DMS53 treated with DMSO at 0.1 percent for 48 hours (cell line): Measurements from ENCODE around the gene LONRF3.

Source experiments
- DNase-seq: peaks from one replicate; lab custom pipeline; 2025; ENCODE audit not compliant: unreplicated experiment; lab: John Stamatoyannopoulos, UW

The LONRF3 gene

DNA sequence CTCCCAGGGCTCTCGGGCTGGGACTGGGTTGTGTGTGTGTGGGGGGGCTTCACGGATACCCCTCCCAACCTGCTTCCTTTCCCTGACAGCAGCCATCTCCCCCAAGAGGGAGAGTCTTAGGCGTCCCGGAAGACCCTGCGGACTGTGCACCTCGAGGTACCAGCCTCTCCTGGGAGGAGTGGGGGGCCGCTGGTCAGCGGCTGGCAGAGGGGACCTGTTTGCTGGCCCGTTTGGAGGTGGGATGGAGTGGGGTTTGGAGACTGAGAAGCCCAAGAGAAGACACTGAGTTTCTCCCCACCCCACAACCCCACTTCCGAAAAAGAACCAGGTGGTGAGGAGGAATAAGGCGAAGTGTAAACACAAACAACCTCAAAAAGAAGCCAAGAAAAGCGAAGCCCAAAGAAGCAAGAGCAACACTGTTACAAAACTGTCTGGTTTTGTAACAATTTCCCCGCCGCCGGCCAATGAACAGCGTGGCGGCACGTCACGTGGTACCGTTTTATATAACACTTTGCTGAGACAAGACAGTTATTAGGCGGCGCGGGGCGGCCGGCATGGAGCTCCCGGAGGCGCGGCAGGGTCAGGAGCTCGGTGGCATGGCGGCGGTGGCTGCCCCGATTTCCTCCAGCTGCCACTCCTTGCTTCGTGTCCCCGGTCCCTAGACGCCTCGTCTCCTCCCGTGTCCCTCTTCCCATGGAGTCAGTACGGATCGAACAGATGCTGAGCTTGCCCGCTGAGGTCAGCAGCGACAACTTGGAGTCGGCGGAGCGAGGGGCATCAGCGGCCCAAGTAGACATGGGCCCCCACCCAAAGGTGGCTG is at the start of gene LONRF3:
TSS of gene LONRF3 (plus strand) at position 531 of the 820 bp plus-strand sequence. CDS start at position 694, 163 bp downstream.
- peak; percentile 31 for DNase-seq

DNA sequence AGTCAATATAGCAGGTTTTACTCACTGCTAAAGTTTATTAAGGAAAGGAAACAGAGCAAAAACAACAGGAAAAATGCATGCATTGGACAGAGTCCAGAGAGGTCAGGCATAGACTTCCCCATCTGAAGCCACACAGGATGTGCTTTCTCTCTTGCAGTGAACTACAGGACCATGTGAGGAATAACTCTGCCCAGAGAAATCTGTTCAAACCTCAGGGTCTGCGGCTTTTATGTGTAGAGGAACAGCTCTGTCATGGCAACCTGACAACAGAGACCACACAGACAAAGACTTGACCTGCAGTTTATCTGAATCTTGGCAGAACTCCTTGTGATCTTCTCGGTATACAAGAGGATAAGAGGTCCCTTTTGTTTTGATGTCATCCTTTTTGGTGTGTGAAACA is 46.3 kb upstream of the LONRF3 start:
- DNase-seq: no peak

DNA sequence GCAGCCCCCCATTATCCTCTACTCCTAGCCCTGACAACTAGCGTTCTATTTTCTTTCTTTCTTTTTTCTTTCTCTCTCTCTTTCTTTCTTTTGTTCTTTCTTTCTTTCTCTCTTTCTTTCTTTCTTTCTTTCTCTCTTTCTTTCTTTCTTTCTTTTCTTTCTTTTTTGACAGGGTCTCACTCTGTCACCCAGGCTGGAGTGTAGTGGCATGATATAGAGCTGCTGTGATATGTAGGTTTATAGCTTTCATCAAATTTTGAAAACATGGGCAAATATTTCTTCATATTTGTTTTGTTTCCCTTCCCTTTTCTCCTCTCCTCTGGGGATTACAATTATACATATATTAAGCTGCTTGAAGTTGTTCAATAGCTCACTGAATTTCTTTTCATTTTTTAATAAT is 39.1 kb upstream of the LONRF3 start:
- no peak for DNase-seq

- no peak for DNase-seq
Measured at GRCh38 chrX:118941147-118941546, 33.3 kb upstream of the LONRF3 start.

DNA sequence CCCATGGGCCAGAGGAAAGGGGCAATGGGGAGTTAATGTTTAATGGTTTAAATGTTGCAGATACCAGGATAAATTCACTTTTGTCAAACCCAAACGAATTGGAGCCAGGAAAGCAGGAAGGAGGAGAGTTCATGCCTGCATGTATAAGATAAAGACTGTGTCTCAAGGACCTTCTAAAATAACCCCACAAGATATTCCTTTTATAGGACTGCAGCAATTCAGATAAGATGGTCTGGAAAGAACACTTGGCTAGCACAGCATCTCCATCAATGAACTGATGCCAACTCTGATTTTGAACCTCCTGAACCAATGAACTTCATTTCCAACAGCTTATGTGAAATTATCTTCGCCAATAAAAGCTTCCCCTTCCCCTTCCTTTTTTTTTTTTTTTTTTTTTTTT is 31.3 kb upstream of the LONRF3 start:
- DNase-seq: no peak

DNA sequence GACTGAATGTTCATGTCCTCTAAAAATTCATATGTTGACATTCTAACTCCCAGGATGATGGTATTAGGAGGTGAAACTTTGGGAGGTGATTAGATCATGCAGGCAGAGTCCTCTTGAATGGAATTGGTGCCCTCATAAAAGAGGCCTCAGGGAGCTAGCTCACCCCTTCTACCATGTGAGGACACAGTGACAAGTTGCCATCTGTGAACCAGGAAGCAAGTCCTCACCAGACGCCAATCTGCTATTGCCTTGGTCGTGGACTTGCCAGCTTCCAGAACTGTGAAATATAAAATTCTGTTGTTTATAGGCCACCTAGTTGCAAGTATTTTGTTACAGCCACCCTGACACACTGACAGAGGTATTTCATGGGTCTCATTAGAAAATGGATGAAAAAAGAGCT is 28.5 kb upstream of the LONRF3 start:
- DNase-seq: no peak

GRCh38 chrX:118948270-118948669 is 26.1 kb upstream of the LONRF3 start:
- no peak for DNase-seq

GRCh38 chrX:118961866-118962560 is 12.4 kb upstream of the LONRF3 start:
- DNase-seq: no peak

- DNase-seq: no peak
Measured at GRCh38 chrX:118963159-118963558, 11.3 kb upstream of the LONRF3 start.

GRCh38 chrX:118964252-118964651 is 10.2 kb upstream of the LONRF3 start:
- no peak for DNase-seq

- no peak for DNase-seq
Measured at GRCh38 chrX:118965395-118965794, 9.0 kb upstream of the LONRF3 start.

DNA sequence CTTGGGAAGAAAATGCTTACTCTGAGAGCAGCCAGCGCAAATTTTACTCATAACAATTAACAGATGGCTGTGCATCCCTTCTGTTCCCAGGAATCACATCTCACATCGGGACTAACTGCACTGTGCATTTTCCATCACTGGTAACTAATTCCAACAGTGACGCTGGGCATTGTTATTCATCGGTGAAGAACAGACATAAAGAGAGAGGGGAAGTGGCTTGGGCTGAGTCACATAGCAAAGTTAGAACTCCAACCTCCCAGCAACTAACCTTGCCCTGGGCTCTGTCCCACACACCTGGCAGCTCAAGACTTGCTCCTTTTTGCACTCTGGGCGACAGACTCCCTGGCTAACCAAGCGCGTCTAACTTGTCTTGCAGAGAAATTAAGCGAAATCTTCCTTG is 6.4 kb upstream of the LONRF3 start:
- DNase-seq: no peak

- peak; percentile 22 for DNase-seq
Measured at GRCh38 chrX:118971552-118971951, 2.9 kb upstream of the LONRF3 start.

GRCh38 chrX:118973389-118974087 is 880 bp upstream of the LONRF3 start:
- DNase-seq: no peak

DNA sequence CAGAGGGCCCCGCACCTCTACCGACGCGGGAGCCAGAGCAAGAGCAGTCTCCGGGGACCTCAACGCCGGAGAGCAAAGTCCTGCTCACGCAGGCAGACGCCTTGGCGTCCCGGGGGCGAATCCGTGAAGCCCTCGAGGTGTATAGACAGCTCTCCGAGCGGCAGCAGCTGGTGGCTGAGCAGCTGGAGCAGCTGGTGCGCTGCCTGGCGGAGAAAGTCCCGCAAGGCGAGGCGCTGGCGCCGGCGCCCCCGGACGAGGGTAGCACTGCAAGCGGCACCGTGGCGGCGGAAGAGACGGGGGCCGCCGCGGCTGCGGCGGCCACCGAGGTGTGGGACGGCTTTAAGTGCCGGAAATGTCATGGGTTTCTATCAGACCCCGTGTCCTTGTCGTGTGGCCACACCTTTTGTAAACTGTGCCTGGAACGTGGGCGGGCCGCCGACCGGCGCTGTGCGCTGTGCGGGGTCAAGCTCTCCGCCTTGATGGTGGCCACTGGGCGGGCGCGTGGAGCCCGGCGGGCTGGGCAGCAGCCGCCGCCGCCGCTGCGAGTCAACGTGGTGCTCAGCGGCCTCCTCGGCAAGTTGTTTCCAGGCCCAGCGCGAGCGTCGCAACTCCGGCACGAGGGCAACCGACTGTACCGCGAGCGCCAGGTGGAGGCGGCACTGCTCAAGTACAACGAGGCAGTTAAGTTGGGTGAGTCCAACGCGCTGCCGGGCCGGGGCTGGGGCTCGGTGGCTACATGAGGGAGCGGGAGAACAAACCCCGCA is 672 bp downstream of the LONRF3 start:
- peak; percentile 50 for DNase-seq

DNA sequence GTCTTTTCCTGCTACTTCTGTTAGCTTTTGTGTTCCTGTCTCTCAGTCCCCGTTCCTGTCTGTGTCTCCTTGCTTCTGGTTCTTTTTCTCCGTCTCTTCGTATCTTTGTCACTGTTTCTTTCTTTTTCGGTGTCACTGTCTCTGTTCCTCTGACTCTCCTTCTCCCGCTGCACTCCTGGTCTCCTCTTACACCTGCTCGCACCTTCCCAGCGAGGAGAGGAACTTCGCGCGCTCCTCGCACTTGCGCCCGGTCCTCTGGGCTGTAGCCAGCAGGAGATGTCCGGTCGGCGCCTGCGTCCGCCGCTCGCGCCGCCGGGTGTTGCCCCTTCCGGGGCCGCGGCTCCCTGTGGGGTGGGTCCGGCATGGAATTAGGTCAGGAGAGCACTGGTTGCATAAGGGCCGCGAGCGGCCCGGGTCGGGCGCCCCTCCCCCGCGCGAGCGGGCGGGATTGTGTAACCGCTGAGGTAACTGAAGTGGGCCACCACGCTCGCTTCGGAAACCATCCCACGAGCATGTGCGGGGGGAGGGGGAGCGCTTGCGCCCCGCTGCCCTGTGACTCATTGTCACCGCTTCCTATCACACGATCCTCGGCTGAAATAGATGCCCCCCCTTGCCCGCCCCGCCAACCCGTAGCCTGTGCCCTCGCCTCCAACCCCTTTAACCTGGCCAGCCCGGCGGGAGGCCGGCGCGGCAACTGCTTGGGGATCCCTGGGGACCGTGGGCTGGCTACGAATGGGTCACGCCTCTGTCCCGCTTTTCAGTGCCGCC is 1.6 kb downstream of the LONRF3 start:
- peak; percentile 36 for DNase-seq

DNA sequence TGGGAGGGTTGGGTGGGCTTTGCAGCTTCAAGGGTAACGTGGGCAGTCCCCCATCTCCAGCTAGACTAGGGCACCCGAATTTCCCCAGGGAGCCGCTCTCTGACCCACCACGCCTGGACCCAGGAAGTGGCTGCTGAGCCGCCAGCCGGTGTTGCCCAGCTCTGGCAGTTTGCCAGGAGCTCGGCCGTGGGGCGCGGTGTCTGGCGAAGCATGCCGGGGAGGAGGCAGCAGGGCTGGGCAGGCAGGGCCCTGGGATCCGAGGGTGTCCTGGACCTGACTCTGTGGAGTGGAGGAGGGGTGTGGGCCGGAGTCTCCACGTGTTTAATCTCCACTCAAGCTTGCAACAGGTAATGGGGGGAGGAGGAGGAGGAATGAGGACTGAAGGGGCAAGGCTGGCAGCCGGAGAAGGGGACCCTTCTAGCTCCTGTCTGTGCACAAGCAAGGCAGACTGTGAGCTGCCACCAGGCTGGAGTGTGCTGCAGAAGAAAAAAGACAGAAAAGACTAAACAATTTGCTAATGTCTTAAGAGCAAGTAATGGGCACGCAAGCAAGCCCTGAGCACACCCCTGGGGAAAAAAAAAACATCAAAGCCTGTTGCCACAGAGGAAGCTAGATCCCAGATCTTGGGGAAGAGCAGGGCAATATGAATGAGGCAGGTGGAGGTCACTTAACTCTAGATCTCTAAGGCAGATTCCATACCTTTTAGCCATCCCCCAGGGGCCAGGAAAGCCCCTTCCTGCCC is 2.4 kb downstream of the LONRF3 start:
- DNase-seq: peak; percentile 30

DNA sequence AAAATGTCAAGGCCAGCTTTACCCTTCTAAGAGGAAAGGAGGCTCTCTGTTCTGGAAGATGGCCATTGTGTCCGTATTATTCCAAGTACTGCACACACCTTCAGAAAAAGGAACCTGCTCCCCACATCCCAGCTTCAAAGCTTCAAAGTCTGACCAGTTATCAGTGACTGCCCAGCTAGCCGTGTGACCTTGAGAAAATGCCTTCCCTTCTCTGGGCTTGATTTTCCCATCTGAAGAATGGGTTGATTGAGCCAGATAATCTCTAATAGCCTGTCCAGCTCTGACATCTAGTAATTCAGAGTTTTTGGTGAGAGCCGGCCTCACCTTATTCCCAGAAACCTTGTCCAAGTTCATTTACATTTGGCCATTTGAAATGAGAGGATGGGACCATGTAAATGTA is 3.0 kb downstream of the LONRF3 start:
- no peak for DNase-seq

GRCh38 chrX:118978451-118978850 is 4.0 kb downstream of the LONRF3 start:
- no peak for DNase-seq

DNA sequence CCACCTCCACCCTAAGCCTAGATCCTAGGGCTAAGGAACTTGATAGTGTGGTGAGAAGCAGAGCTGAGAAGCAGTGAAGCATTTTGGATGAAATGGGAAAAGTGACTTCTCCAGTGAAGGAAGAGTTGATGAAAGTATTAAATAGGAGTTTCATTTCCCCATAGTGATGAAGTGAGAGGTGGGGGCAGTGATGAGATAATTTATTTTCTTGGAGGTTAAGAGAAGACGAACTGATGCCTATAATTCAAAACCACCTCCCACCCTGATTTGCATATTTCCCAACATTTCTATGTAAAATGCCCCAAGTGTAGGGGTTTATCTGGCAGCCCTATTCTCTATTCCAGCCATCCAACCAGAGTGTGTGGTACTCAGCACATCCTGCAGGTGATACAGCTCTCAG is 6.3 kb downstream of the LONRF3 start:
- DNase-seq: no peak
